Panc1 (cell line): ENCODE results near the gene LDB2.

Experiments used
- TCF7L2 ChIP-seq: IDR thresholded peaks from 2 replicates; pipeline ENCODE4 v1.6.1; 2011; ENCODE audit warnings: mild to moderate bottlenecking, low read depth, low read length, inconsistent platforms
- TF ChIP-seq, protein P1 (sequence below): fragments of 450-650 bp; IDR thresholded peaks from 2 replicates; pipeline ENCODE4 v1.5.1; 2017; ENCODE audit warnings: mild to moderate bottlenecking

DNA sequence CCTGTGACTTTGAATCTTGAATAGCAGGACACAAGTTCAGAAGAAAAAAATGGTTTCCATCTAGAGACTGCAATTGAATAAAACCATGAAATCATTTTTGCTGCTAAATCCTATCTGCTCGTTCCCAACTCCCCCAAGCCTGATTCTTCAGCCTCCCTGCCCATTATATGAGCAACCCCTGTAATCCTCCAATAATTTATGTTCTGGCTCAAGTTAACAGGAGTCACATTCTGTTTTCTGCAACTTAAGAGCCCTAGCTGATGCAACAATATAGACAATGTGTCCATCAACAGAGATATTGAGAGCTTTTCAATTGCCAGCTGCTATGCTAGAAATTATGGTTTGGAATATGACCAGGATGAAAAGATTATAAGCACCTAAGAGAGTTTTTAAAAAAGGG, 84.1 kb downstream of the LDB2 start:
- no peak for TF ChIP-seq TCF7L2
- TF ChIP-seq, protein P1, sequence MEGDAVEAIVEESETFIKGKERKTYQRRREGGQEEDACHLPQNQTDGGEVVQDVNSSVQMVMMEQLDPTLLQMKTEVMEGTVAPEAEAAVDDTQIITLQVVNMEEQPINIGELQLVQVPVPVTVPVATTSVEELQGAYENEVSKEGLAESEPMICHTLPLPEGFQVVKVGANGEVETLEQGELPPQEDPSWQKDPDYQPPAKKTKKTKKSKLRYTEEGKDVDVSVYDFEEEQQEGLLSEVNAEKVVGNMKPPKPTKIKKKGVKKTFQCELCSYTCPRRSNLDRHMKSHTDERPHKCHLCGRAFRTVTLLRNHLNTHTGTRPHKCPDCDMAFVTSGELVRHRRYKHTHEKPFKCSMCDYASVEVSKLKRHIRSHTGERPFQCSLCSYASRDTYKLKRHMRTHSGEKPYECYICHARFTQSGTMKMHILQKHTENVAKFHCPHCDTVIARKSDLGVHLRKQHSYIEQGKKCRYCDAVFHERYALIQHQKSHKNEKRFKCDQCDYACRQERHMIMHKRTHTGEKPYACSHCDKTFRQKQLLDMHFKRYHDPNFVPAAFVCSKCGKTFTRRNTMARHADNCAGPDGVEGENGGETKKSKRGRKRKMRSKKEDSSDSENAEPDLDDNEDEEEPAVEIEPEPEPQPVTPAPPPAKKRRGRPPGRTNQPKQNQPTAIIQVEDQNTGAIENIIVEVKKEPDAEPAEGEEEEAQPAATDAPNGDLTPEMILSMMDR, result no peak
